Choroid plexus epithelial cell (primary cell): ENCODE data around the gene CREB3L2.

Source experiments
- DNase-seq: peaks from one replicate; pipeline ENCODE4 v3.0.0-alpha.2; 2010; ENCODE audit warnings: low read depth
- H3K4me3 ChIP-seq: 2 replicates; pipeline ENCODE4 v1.5.1; 2011; ENCODE audit warnings: low read depth, mild to moderate bottlenecking, control low read depth, low read length, moderate library complexity
- CTCF ChIP-seq: conservative IDR thresholded peaks from 2 replicates; pipeline ENCODE4 v1.5.1; 2011; ENCODE audit warnings: low read depth, mild to moderate bottlenecking, control low read depth, inconsistent platforms, low read length, moderate library complexity

The CREB3L2 gene

GRCh38 chr7:137871170-137871915, 130.5 kb downstream of the CREB3L2 start:
- H3K4me3 ChIP-seq: no peak overlapping the region
- no peak for TF ChIP-seq CTCF
- DNase-seq: peak; percentile 55

- DNase-seq: peak; percentile 50
- TF ChIP-seq CTCF: no peak
- H3K4me3 ChIP-seq: no peak overlapping the region
These were observed 131.2 kb downstream of the CREB3L2 start for GRCh38 chr7:137870684-137871083.

GRCh38 chr7:137870078-137870477, 131.8 kb downstream of the CREB3L2 start:
- H3K4me3 ChIP-seq: no peak overlapping the region
- no peak for DNase-seq

GRCh38 chr7:137869260-137869659, 132.6 kb downstream of the CREB3L2 start:
- no peak overlapping the region for H3K4me3 ChIP-seq
- DNase-seq: no peak
- TF ChIP-seq CTCF: no peak

More at GRCh38 chr7:137870078-137870477, 131.8 kb downstream of the CREB3L2 start:
- no peak for TF ChIP-seq CTCF

GRCh38 chr7:137867289-137867688, 134.6 kb downstream of the CREB3L2 start:
- H3K4me3 ChIP-seq: no peak overlapping the region
- TF ChIP-seq CTCF: no peak
- no peak for DNase-seq

GRCh38 chr7:137865764-137866163, 136.1 kb downstream of the CREB3L2 start:
- no peak overlapping the region for H3K4me3 ChIP-seq
- no peak for TF ChIP-seq CTCF
- DNase-seq: no peak

- TF ChIP-seq CTCF: no peak
- DNase-seq: no peak
- no peak overlapping the region for H3K4me3 ChIP-seq
These were observed 138.9 kb downstream of the CREB3L2 start for GRCh38 chr7:137862964-137863363.
